HTERT RPE-1 (cell line): ENCODE measurements around the gene NPFFR1.

ENCODE experiments used
- in situ Hi-C: fragments of 300-500 bp; cut with MboI; formaldehyde crosslinking; loops from 4 replicates; pipeline ENCODE4 v1.14.3; 2020; ENCODE audit warnings: low sequenced_read_pairs

Gene NPFFR1

GRCh38 chr10:70283445-70284399 lies at the start of gene NPFFR1:
Gene NPFFR1 (minus strand): TSS chr10:70284004. CDS start chr10:70283676, 328 bp downstream.
- in situ Hi-C loops: no loop called here

DNA sequence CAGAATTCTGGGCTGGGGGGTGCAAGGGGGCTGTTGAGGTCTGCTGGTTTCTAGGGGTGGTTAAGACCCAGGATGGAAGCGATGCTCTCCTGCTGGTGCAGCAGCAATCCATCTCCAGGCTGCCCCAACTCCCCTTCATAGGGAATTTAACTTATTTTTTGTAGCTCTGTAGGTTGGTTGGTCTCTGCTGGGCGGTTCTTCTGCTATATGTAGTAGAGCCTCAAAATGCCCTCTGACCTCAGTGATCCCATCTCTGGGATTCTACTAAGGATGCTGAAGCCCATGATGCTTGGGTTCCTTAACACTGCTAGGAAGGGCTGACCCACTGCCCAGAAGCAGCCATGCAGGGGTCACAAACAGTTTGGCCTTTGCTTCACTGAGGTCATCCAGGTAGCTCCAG lies 49.5 kb upstream of the NPFFR1 start:
- in situ Hi-C loops: no loop called here

DNA sequence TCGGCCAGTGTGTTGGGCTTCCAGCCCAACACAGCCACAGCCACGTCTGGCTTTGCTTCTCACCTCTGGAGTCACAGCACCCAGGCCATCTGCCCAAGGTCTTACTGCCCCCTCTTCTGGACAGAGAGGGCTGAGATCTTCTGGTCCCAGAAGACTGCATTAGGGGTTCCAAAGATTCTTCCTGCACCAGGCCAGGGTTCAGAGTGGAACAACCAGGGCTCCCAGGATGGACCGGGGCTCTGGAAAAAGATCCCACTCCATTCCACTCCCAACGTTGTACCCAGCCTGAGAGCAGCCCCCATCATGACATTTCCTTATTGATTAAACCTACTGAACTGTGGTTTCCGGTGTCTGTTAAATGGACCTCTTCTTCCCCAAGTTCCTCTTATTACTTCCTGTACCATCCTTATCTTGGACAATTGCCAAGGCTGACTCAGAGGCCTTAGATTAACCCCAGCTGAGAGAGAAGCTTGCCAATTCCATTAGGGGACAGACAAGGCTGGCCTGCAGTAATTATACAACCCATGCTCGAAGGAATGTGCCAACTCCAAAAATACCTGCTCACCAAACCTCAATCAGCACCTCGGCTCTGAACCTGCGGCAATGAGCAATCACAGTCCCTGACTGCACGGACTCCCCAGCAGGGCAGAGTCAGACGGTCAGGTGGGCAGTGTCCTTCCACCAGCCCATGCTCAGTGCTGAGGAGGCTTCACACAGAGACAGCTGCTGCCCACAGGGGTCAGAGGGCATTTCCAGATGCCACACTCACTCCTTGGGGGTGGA lies 47.9 kb upstream of the NPFFR1 start:
- in situ Hi-C loops: no loop called here

DNA sequence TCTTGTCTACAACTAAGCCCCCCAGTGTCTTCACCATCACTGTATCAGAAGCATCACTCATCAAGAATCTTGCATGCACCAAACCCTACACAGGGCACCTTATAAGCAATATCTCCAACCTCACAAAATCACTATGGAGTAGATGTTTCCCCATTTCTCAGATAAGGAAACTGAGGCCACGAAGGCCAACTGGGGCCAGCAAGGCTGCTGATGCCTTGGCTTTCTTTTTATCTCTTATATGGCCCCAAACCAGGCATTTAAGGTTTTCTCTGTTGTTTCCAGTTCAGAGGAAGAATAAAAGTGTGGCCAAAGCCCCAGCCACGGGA lies 47.3 kb upstream of the NPFFR1 start:
- in situ Hi-C loops: no loop called here

- in situ Hi-C loops: no loop called here
Observed at GRCh38 chr10:70330671-70331070, 46.9 kb upstream of the NPFFR1 start.

- in situ Hi-C loops: no loop called here
Observed at GRCh38 chr10:70328967-70329366, 45.2 kb upstream of the NPFFR1 start.

- in situ Hi-C loops: no loop called here
Observed at GRCh38 chr10:70328018-70328417, 44.2 kb upstream of the NPFFR1 start.

DNA sequence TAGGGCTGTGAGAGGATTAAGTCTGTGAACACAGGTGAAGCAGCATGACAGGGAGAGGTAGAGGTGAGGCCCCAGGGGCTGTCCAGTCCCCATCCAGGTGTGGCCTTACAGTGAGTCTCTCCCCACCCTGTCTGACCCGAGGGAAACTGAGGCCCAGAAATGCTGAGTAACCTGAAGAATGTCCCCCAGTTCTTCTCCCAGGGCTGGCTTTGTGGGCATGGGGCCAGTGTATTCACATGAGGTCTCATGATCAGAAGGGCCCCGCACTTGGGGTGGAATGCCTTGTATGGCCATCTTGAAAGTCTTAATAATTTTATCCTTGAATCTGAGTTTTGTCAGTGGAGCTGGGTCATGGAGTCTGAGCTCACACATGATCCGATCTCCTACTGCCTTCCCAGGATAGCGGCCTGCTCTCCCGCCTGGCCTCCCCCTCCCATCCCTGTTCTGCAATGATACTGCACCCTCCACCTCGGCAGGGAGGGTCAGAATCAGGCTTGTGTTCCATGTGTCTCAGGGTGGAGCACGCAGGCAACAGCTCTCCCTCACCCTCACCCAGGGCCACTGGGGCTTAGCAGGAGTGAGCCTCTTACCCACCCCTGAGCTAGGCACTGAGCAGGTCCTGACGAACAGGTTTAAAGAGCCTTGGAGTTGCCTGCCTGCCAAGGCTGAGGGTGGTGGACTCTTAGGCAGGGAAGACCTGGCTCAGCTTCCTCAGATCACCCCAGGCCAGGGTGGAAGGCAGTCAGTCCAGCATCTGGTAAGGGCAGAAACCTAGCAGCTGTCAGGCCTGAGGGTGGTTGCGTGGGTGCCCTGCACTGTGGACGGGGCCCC lies 41.4 kb upstream of the NPFFR1 start:
- in situ Hi-C loops: no loop called here

GRCh38 chr10:70324339-70324861 lies 40.6 kb upstream of the NPFFR1 start:
- in situ Hi-C loops: no loop called here

DNA sequence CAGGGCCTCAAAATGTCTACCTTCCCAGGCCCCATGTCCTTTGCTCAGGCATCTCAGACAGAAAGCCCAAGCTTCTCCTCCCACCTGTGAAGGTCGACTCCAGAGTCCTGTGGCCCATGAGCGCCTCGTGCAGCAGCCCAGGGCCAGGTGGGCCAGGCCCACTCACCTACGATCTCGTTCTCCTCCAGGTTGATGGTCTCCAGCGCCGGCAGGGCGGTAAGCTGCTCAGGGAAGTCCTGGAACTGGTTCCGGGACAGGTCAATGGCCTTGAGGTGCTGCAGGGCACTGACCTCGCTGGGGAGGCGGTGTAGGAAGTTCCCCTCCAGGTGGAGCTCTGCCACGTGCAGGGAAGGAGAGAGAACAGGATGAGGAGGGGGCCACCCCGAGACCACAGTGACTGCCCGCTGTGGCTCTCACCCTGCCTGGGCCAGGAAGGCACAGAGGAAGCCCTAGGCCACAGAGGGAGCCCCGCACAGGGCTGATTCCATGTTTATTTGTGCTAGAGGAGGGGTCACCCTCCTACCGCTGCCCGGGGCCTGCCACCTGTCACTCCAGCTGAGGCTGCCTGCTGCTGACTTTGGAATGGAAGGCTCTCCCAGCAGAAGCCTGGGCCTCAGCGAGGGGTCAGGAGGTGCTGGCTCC lies 40.0 kb upstream of the NPFFR1 start:
- in situ Hi-C loops: no loop called here

DNA sequence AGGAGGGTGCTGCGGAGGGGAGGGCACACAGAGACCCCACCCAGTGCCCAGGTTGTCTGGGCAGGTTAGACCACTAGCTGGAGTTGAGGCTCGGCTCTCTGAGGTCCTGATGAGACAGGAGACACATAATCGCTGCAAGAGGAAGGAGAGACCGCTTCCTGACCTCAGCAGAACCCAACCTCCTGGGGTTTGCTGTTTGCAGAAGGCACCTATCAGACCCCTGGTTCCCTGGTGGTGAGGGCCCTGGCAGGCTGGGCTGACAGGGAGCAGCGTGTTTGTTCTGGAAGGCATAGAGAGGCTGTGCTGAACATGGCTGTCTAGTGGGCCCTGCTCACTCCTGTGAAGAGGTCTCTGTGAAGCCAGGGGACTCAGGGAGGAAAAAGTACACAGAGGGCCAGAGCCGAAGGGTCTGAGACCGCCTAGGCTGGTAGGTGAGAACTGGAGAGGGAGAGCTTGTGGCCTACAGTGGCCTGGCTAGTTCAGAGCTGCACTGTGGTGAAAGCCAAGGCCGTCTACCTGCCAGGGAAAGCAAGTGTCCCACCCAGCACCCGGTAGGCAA lies 39.4 kb upstream of the NPFFR1 start:
- in situ Hi-C loops: no loop called here

GRCh38 chr10:70321897-70322890 lies 38.4 kb upstream of the NPFFR1 start:
- in situ Hi-C loops: no loop called here

- in situ Hi-C loops: no loop called here
Observed at GRCh38 chr10:70321233-70321632, 37.4 kb upstream of the NPFFR1 start.

DNA sequence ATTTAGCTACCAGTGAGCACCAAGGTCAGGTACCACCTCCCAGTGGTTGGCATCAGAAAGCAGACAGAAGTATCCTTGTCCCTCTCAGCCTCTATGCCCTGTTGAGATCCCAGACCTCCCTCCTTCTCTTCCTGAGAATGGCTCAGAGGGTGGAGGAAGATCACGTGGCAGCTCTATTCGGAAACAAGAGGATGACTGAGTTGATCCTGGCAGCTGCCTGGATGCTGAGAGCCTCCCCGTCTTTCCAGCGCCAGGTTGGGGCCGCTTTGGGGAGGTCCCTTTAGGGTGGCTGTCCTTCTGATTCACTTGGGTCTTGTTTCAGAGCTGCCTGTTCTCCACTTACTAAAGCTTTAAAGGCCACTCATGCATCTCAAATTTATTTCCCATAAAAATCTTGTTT lies 36.9 kb upstream of the NPFFR1 start:
- in situ Hi-C loops: no loop called here

GRCh38 chr10:70319824-70320223 lies 36.0 kb upstream of the NPFFR1 start:
- in situ Hi-C loops: no loop called here

DNA sequence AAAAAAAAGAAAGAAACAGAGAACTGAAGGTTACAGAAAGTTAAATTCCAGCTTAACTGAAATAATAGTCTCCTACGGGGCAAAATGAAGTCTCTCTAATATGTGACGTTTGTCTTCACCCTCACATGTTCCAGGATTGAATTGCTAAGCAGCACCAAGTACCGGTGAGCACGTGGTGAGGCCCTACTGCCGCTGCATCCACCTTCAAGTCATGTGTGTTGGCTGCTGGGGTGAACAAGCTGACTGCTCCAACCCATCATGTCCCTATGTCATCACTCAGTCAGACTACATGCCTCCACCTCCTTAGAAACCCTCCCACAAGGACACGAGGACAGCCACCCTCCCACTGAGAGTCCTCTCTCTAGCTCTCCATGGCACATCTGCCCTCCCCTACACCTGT lies 35.4 kb upstream of the NPFFR1 start:
- in situ Hi-C loops: no loop called here

GRCh38 chr10:70317943-70318318 lies 34.1 kb upstream of the NPFFR1 start:
- in situ Hi-C loops: no loop called here

DNA sequence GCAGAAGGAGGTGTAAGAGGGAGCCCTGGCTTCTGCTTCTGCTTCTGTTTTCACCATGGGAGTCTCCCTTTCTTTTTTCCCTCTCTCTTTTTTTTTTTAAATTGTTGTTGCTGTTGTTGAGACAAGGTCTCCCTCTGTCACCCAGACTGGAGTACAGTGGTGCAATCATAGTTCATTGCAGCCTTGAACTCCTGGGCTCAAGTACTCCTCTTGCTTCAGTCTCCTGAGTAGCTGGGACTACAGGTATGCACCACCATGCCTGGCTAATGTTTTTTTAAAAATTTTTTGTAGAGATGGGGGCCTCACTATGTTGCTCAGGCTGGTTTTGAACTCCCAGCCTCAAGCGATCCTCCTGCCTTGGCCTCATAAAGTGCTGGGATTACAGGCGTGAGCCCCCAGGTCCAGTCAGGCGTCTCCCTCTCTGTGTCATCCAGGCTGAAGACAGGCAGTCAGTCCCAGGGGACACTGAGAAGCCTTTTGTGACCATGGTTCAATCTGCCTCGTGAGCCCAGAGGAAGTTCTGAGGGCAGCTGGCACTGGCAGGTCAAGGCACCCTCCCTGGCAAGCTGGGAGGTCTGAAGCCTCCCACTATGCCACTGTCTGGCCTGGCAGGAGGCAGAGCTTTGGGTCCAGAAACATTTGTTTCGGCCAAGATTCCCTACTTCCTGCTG lies 33.6 kb upstream of the NPFFR1 start:
- in situ Hi-C loops: no loop called here
